ENCODE measurements around the gene INSIG1. TPM values are rescaled to one million over a fixed set of nuclear protein-coding genes. Genes with fewer than 3 reads are reported as not detected.

Gene INSIG1
- total and polyA plus RNA-seq, 2 experiments from 2014 or later, result 70.3 to 131 TPM

GRCh38 chr7:155260498-155260872 lies 37.2 kb upstream of the INSIG1 start (continued):
- TF ChIP-seq, protein P1, sequence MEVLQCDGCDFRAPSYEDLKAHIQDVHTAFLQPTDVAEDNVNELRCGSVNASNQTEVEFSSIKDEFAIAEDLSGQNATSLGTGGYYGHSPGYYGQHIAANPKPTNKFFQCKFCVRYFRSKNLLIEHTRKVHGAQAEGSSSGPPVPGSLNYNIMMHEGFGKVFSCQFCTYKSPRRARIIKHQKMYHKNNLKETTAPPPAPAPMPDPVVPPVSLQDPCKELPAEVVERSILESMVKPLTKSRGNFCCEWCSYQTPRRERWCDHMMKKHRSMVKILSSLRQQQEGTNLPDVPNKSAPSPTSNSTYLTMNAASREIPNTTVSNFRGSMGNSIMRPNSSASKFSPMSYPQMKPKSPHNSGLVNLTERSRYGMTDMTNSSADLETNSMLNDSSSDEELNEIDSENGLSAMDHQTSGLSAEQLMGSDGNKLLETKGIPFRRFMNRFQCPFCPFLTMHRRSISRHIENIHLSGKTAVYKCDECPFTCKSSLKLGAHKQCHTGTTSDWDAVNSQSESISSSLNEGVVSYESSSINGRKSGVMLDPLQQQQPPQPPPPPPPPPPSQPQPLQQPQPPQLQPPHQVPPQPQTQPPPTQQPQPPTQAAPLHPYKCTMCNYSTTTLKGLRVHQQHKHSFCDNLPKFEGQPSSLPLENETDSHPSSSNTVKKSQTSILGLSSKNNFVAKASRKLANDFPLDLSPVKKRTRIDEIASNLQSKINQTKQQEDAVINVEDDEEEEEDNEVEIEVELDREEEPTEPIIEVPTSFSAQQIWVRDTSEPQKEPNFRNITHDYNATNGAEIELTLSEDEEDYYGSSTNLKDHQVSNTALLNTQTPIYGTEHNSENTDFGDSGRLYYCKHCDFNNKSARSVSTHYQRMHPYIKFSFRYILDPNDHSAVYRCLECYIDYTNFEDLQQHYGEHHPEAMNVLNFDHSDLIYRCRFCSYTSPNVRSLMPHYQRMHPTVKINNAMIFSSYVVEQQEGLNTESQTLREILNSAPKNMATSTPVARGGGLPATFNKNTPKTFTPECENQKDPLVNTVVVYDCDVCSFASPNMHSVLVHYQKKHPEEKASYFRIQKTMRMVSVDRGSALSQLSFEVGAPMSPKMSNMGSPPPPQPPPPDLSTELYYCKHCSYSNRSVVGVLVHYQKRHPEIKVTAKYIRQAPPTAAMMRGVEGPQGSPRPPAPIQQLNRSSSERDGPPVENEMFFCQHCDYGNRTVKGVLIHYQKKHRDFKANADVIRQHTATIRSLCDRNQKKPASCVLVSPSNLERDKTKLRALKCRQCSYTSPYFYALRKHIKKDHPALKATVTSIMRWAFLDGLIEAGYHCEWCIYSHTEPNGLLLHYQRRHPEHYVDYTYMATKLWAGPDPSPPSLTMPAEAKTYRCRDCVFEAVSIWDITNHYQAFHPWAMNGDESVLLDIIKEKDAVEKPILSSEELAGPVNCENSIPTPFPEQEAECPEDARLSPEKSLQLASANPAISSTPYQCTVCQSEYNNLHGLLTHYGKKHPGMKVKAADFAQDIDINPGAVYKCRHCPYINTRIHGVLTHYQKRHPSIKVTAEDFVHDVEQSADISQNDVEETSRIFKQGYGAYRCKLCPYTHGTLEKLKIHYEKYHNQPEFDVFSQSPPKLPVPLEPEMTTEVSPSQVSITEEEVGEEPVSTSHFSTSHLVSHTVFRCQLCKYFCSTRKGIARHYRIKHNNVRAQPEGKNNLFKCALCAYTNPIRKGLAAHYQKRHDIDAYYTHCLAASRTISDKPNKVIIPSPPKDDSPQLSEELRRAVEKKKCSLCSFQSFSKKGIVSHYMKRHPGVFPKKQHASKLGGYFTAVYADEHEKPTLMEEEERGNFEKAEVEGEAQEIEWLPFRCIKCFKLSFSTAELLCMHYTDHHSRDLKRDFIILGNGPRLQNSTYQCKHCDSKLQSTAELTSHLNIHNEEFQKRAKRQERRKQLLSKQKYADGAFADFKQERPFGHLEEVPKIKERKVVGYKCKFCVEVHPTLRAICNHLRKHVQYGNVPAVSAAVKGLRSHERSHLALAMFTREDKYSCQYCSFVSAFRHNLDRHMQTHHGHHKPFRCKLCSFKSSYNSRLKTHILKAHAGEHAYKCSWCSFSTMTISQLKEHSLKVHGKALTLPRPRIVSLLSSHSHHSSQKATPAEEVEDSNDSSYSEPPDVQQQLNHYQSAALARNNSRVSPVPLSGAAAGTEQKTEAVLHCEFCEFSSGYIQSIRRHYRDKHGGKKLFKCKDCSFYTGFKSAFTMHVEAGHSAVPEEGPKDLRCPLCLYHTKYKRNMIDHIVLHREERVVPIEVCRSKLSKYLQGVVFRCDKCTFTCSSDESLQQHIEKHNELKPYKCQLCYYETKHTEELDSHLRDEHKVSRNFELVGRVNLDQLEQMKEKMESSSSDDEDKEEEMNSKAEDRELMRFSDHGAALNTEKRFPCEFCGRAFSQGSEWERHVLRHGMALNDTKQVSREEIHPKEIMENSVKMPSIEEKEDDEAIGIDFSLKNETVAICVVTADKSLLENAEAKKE (CRISPR knock-in tag; IDR thresholded peaks at IDR 0.05), result no peak
- TF ChIP-seq EZH2 (IDR thresholded peaks at IDR 0.05; ENCODE audit: low read depth, unreplicated experiment) (no peak), ZNF114 (CRISPR knock-in tag; IDR thresholded peaks at IDR 0.05) (no peak), STAT1 (IDR thresholded peaks at IDR 0.05; ENCODE audit: unreplicated experiment) (no peak), POLR2AphosphoS5 (IDR thresholded peaks at IDR 0.05; ENCODE audit: low read depth) (no peak), CTCF (conservative IDR thresholded peaks at IDR 0.05; ENCODE audit: low read depth in 2 of 2) (no peak), JUNB (IDR thresholded peaks at IDR 0.05; ENCODE audit: unreplicated experiment) (no peak)
- TF ChIP-seq, protein P2, sequence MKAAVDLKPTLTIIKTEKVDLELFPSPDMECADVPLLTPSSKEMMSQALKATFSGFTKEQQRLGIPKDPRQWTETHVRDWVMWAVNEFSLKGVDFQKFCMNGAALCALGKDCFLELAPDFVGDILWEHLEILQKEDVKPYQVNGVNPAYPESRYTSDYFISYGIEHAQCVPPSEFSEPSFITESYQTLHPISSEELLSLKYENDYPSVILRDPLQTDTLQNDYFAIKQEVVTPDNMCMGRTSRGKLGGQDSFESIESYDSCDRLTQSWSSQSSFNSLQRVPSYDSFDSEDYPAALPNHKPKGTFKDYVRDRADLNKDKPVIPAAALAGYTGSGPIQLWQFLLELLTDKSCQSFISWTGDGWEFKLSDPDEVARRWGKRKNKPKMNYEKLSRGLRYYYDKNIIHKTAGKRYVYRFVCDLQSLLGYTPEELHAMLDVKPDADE (IDR thresholded peaks at IDR 0.05), result no peak

Data from GM23338 (cell line).